ENCODE data around the gene CIRBP. TPM values are rescaled to one million over a fixed set of nuclear protein-coding genes. Genes with fewer than 3 reads are reported as not detected.

CIRBP gene
- total and polyA plus RNA-seq, 2 of the 13 experiments (the other 11 are each of a cell fraction or from before 2014, with no cell fraction given), result 133 to 140 TPM

- TF ChIP-seq ZNF407 (CRISPR knock-in tag; IDR thresholded peaks at IDR 0.05; ENCODE audit: not compliant biosample characterization) (peak; percentile 58), DMAP1 (CRISPR knock-in tag; IDR thresholded peaks at IDR 0.05) (no peak), ZBTB7A (CRISPR knock-in tag; IDR thresholded peaks at IDR 0.05) (peak; percentile 97), TEAD3 (CRISPR knock-in tag; optimal IDR thresholded peaks at IDR 0.05; ENCODE audit: borderline replicate concordance) (peak; percentile 94), RFXAP (CRISPR knock-in tag; IDR thresholded peaks at IDR 0.05; ENCODE audit: borderline replicate concordance) (peak; percentile 81; the same call in 1 of the 2 replicates), KDM1A (CRISPR knock-in tag; IDR thresholded peaks at IDR 0.05) (no peak), ZNF280D (CRISPR knock-in tag; IDR thresholded peaks at IDR 0.05) (peak; percentile 81; the same call in 1 of the 2 replicates), ZXDC (CRISPR knock-in tag; IDR thresholded peaks at IDR 0.05) (no peak; the same call in 1 of the 2 replicates), ZNF513 (CRISPR knock-in tag; conservative IDR thresholded peaks at IDR 0.05) (no peak), NCOA5 (CRISPR knock-in tag; IDR thresholded peaks at IDR 0.05) (peak; percentile 46; the same call in 1 of the 2 replicates), NKX3-1 (CRISPR knock-in tag; IDR thresholded peaks at IDR 0.05) (no peak), CCAR2 (optimal IDR thresholded peaks at IDR 0.05; ENCODE audit: low read depth, low read length) (no peak), PAX8 (CRISPR knock-in tag; IDR thresholded peaks at IDR 0.05; ENCODE audit: borderline replicate concordance) (0 out of 2 replicates have a peak, but pooled peaks have one; percentile 34)
Measured at GRCh38 chr19:1259206-1259875, 9.8 kb upstream of the CIRBP start (continued).

All from HepG2 (cell line).